Common myeloid progenitor, CD34-positive (primary cell): ENCODE data around the gene MRO.

Experiments used
- CTCF ChIA-PET: fragments of 350-600 bp; sonication (Branson Sonifier 250); formaldehyde crosslinking; loops from one replicate; lab custom pipeline; 2021; ENCODE audit warnings: antibody characterized with exemption; lab: Charles Lee
- POLR2A ChIA-PET: fragments of 350-600 bp; sonication (Branson Sonifier 250); formaldehyde crosslinking; loops from one replicate; lab custom pipeline; 2021; ENCODE audit warnings: antibody characterized with exemption; lab: Charles Lee
- DNase-seq, 3 donors: peaks; one replicate each; pipeline versions ENCODE4 v3.0.0 to v3.0.0-alpha.2; 2013
- H3K27ac ChIP-seq, 2 experiments: 1 replicate in 1 of 2; 2 replicates in 1 of 2; pipeline ENCODE4 v1.7.0; 2013; ENCODE audit warnings: inconsistent platforms in 2 of 2, low read length in 2 of 2, mild to moderate bottlenecking in 2 of 2, low read depth in 1 of 2, moderate library complexity in 1 of 2; ENCODE audit not compliant: severe bottlenecking in 2 of 2, insufficient read depth in 1 of 2, poor library complexity in 1 of 2
- H3K27me3 ChIP-seq, 5 experiments: replicated peaks in 2 of 5; 1 replicate in 3 of 5; 2 replicates in 2 of 5; pipeline versions ENCODE4 v1.6.1 to v1.7.0; 2013; ENCODE audit warnings: low read length in 4 of 5, mild to moderate bottlenecking in 2 of 5, moderate library complexity in 2 of 5, inconsistent platforms in 1 of 5; ENCODE audit not compliant: insufficient read depth in 5 of 5, control insufficient read depth in 4 of 5
- H3K36me3 ChIP-seq, 4 experiments: 1 replicate in 2 of 4; 2 replicates in 2 of 4; pipeline versions ENCODE4 v1.6.1 to v1.7.0; 2013; ENCODE audit warnings: low read length in 3 of 4, control low read depth in 1 of 4, mild to moderate bottlenecking in 1 of 4; ENCODE audit not compliant: control insufficient read depth in 4 of 4, insufficient read depth in 4 of 4
- H3K4me1 ChIP-seq, 4 experiments: 1 replicate in 3 of 4; 2 replicates in 1 of 4; pipeline versions ENCODE4 v1.6.1 to v1.7.1; 2013; ENCODE audit warnings: low read length in 3 of 4, mild to moderate bottlenecking in 3 of 4, control low read depth in 1 of 4, inconsistent platforms in 1 of 4, moderate library complexity in 1 of 4; ENCODE audit not compliant: control insufficient read depth in 4 of 4, insufficient read depth in 4 of 4; ENCODE audit errors: control extremely low read depth in 1 of 4
- H3K4me3 ChIP-seq, 7 experiments: 1 replicate in 4 of 7; 2 replicates in 3 of 7; pipeline versions ENCODE4 v1.5.1 to v1.7.0; 2013; ENCODE audit warnings: mild to moderate bottlenecking in 7 of 7, low read length in 6 of 7, moderate library complexity in 6 of 7, inconsistent platforms in 2 of 7, low read depth in 2 of 7, control low read depth in 1 of 7; ENCODE audit not compliant: insufficient read depth in 4 of 7, control insufficient read depth in 1 of 7; ENCODE audit errors: extremely low read depth in 1 of 7
- H3K9me3 ChIP-seq, 5 experiments: 1 replicate in 4 of 5; 2 replicates in 1 of 5; pipeline versions ENCODE4 v1.6.1 to v1.7.1; 2013; ENCODE audit warnings: low read length in 4 of 5, mild to moderate bottlenecking in 2 of 5, inconsistent platforms in 1 of 5, low read depth in 1 of 5, moderate library complexity in 1 of 5; ENCODE audit not compliant: control insufficient read depth in 4 of 5, insufficient read depth in 2 of 5; ENCODE audit errors: control extremely low read depth in 1 of 5
- WGBS: methylation state at CpG from one replicate; pipeline ENCODE4 v1.1.5; 2013; ENCODE audit not compliant: insufficient coverage; 5-methylcytosine and 5-hydroxymethylcytosine counted together

The MRO gene

DNA sequence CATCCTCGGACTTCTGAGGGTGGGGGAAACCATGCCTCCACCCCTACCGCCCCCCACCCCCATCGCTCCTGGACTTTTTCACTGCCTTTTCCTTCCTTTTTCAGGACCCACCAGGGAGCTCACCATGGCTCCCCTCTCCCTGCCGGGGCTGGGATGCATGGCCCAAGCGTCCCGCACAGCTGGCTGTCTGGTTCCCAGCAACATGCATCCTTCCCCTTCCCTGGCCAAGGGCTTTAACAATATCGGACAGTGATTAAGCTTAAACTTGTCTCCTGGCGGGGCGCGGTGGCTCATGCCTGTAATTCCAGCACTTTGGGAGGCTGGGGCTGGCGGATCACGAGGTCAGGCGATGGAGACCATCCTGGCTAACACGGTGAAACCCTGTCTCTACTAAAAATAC is 44.1 kb downstream of the MRO start:
- ChIA-PET POLR2A (no interaction called here), CTCF (no interaction called here)
- Histone ChIP-seq H3K27me3 (peaks cover 0 to 4% (median 2%) of the 10 kb centered on the region in 5 experiments), H3K4me3 (no peak overlapping the region), H3K36me3 (no peaks in the 10 kb centered on the region), H3K27ac (no peak overlapping the region), H3K9me3 (peaks cover 0 to 11% (median 1%) of the 10 kb centered on the region in 5 experiments), H3K4me1 (no peaks in the 10 kb centered on the region)
- DNase-seq, result no peak
- 94% methylated on average over 12 of the region's 14 CpGs for WGBS

DNA sequence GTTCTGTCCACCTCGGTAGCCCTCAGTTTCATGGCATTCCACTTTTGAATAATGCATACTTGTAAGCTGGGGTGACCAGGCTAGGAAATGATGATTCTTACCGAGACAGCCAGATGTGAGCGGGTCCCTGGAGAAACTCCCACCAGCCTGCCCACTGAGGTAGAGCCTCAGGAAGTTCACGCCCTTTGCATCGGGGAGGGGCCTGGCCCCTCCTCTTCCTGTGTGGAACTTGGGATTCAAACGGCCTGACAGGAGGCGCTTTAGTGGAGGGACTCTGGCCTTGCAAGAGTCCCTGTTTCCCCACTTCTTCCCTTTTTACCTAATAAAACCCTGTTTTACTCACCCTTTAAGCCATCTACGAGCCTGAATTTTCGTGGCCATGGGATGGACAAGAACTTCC is 44.6 kb downstream of the MRO start:
- Histone ChIP-seq H3K27me3 (peaks cover 0 to 4% (median 2%) of the 10 kb centered on the region in 5 experiments), H3K4me3 (no peak overlapping the region), H3K9me3 (peaks cover 0 to 16% (median 1%) of the 10 kb centered on the region in 5 experiments), H3K27ac (no peak overlapping the region), H3K36me3 (no peaks in the 10 kb centered on the region), H3K4me1 (no peaks in the 10 kb centered on the region)
- CTCF ChIA-PET, result no interaction called here
- POLR2A ChIA-PET, result no interaction called here
- DNase-seq, result no peak
- 84% methylated on average over 8 of the region's 9 CpGs for WGBS

DNA sequence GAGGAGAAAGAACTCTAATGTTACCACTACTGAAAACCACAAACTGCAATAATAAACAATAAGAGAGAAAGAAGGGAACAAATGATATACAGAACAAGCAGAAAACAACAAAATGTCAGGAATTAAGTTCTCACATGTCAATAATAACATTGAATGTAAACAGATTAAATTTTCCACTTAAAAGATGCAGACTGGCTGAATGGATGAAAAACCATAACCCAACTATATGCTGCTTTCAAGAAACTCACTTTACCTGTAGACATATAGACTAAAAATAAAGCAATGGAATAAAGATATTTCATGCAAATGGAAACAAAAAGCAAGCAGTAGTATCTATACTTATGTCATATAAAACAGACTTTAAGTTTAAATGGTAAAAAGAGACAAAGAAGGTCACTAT is 50.4 kb downstream of the MRO start:
- POLR2A ChIA-PET, result no interaction called here

DNA sequence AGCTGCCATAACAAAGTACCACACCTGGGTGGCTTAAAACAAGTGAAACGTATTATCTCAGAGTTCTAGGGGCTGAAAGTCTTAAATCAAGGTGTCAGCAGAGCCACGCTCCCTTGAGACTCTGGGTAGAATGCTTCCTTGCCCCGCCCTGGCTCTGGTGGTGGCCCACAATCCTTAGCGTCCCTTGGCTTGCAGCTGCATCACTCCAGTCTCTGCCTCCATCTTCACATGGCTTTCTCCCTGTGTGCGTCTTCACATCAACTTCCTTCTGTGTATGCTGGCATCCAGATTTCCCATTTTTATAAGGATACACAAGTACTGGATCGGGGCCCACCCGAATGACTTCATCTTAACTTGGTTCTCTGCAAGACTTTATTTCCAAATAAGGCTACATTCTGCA is 62.5 kb downstream of the MRO start:
- Histone ChIP-seq H3K4me1 (no peaks in the 10 kb centered on the region), H3K27ac (no peak overlapping the region), H3K36me3 (no peaks in the 10 kb centered on the region), H3K27me3 (peaks cover 0 to 6% (median 4%) of the 10 kb centered on the region in 5 experiments), H3K4me3 (no peak overlapping the region), H3K9me3 (no peaks in the 10 kb centered on the region)
- no peak for DNase-seq
- ChIA-PET CTCF (no interaction called here), POLR2A (no interaction called here)
- 88% methylated on average over 4 of the region's 7 CpGs for WGBS

More for the DNA sequence above, 50.4 kb downstream of the MRO start:
- Histone ChIP-seq H3K27me3 (no peaks in the 10 kb centered on the region), H3K9me3 (peaks cover 6 to 39% (median 12%) of the 10 kb centered on the region in 5 experiments), H3K4me1 (no peaks in the 10 kb centered on the region), H3K27ac (no peak overlapping the region), H3K4me3 (no peak overlapping the region), H3K36me3 (no peaks in the 10 kb centered on the region)
- CTCF ChIA-PET, result no interaction called here
- DNase-seq, result no peak

DNA sequence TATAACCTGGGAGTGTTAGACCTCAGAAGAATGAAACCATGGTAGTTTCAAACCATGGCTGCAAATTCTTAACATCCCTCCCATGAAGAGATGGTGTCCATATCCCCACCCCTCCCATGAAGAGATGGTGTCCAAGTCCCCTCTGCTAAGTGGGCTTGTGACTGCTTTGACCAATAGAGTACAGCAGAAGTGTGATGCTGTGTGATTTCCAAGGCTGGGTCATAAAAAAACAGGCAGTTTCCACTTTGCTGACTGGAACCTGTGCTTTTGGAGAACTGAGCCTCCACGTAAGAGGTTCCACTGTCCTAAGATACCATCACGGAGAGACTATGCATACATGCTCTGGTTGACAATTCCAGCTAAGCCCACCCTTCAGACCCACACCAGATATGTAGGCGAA is 65.5 kb downstream of the MRO start:
- WGBS, result 100% methylated on average over 3 of the region's 3 CpGs
- ChIA-PET CTCF (no interaction called here), POLR2A (no interaction called here)

DNA sequence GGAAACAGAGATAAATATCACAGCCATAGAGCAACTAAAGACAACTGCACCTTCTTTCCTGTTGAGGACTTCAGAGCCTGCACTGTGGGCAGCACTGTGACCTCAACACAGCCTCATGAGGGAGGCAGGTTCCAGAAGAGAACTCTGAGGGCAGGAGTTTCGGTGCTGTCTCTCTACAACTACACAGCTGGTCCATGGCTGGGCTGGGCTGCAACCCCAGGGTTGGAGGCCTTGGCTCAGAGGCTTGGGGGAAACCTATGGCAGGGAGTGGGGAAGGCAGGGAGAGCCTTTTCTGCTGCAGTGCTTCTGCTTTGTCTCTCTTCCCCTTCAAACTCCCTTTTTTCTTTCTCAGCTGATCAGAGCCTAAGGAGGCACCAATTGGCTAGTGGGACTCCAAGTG is 66.5 kb downstream of the MRO start:
- CTCF ChIA-PET, result no interaction called here
- no peaks in the 10 kb centered on the region for H3K36me3 ChIP-seq
- POLR2A ChIA-PET, result no interaction called here
- no CpG with 5 or more reads among the region's 1 CpG for WGBS
- no peak for DNase-seq
- H3K4me3 ChIP-seq, result no peak overlapping the region
- no peak overlapping the region for H3K27ac ChIP-seq
- peaks cover 0 to 17% (median 11%) of the 10 kb centered on the region in 5 experiments for H3K27me3 ChIP-seq
- H3K9me3 ChIP-seq, result no peaks in the 10 kb centered on the region
- H3K4me1 ChIP-seq, result no peaks in the 10 kb centered on the region

More for the DNA sequence above, 65.5 kb downstream of the MRO start:
- H3K9me3 ChIP-seq, result no peaks in the 10 kb centered on the region
- no peaks in the 10 kb centered on the region for H3K36me3 ChIP-seq
- H3K4me3 ChIP-seq, result no peak overlapping the region
- H3K4me1 ChIP-seq, result no peaks in the 10 kb centered on the region
- no peak for DNase-seq
- H3K27me3 ChIP-seq, result peaks cover 0 to 11% (median 11%) of the 10 kb centered on the region in 5 experiments
- H3K27ac ChIP-seq, result no peak overlapping the region

DNA sequence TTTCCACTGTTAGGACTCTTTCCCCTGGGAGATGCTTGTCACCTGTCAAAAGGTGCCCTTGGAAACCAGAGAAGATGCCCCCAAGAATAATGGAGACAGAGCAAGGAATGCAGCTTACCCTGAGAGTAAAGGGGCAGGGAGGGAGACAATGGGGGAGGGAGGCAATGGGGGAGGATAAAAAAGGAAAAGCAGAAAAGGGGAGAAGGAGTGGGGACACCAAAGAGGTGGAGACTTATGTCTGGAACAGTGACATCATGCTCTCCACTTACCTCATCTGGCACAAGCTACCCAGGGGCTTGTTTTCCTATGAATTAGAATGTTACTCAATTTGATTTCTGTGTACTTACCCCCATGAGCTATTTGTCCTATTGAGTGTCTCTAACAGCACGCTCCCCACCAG is 67.9 kb downstream of the MRO start:
- Histone ChIP-seq H3K27ac (no peak overlapping the region), H3K9me3 (no peaks in the 10 kb centered on the region), H3K27me3 (peaks cover 0 to 17% (median 10%) of the 10 kb centered on the region in 5 experiments), H3K4me1 (no peaks in the 10 kb centered on the region), H3K36me3 (no peaks in the 10 kb centered on the region), H3K4me3 (no peak overlapping the region)
- DNase-seq, result no peak
- ChIA-PET CTCF (no interaction called here), POLR2A (no interaction called here)
- no CpG with 5 or more reads among the region's 1 CpG for WGBS
